NCI-H1048 (cell line): ENCODE data around the gene CFAP206.
"Not testable (repeated sequence)": the region's sequence is repeated elsewhere in the genome, so short reads cannot be mapped to it uniquely, and the experiment has no call there.

Source experiments
- DNase-seq: peaks from one replicate; lab custom pipeline; 2025; lab: John Stamatoyannopoulos, UW

The CFAP206 gene

DNA sequence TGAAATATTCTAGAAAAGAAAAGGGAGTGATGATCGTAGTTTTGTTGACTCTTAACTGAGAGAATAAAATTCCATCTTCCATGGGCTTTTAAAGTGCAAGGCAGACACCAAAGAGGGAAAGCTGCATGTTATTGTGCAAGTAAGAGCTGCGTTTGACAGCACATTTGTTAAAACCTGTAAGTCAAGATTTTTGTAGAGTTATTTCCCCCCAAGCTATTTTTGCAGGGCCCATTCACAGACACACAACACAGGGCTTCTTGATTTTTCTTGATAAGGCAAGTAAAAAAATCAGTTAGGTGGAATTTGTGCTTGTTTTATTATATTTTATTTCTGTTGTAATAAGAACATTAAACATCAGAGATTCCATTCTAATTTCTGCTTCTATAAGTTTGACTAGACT is 13.8 kb downstream of the CFAP206 start:
- DNase-seq = peak; percentile 25

GRCh38 chr6:87426789-87427188 is 19.0 kb downstream of the CFAP206 start:
- no peak for DNase-seq

DNA sequence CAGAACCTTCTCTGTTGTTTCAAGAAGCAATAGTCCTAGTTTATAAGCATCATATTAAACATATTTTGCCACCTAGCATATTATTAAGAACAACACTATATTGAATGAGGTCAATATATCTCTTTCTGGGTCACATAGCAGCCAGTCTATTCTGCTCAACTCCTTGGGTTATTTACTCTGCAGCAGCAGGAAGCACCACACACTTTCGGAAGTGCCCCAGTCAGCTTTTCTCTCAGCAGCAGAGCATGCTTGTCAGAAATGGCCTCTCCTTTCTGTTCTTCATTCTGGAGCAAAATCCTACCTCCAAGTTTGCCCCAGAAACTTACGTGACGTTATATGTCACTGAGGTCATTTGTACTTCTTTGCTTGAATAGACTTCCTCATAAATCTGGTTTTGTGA is 22.7 kb downstream of the CFAP206 start:
- no peak for DNase-seq

DNA sequence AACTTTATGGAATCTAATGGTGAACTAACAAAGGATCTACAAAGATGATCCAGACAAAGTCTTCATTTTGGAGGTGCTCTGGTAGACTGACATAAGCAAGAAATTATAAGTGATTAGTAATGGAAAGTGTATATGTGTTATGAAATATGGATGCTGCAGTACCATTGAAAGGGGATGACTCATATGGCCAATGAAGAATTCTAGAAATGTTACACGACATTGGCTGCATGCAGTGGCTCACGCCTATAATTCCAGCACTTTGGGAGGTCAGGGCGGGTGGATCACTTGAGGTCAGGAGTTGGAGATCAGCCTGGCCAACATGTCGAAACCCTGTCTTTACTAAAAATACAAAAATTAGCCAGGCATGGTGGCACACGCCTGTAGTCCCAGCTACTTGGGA is 23.5 kb downstream of the CFAP206 start:
- DNase-seq = no peak

GRCh38 chr6:87436435-87436834 is 28.7 kb downstream of the CFAP206 start:
- peak; percentile 26 for DNase-seq

- DNase-seq = no peak
Measured at GRCh38 chr6:87441711-87442110, 33.9 kb downstream of the CFAP206 start.

DNA sequence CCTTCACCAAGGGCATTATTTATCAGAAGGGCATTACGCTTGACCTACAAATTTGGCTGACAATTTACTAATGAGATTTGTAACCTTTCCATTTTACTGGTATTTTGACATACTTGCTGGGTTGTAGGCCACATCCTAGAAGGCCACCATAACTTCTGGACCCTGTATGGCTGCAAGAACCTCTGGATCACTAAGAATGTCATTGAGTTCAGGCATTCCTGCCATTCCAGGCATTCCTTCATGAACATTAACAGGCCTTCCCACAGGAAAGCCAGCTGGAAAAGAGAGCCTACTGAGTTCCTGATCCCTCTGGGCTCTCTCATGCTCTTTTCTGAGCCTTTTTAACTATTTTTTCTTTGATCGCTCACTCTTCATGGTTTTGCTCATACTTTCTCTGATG is 36.6 kb downstream of the CFAP206 start:
- no peak for DNase-seq

DNA sequence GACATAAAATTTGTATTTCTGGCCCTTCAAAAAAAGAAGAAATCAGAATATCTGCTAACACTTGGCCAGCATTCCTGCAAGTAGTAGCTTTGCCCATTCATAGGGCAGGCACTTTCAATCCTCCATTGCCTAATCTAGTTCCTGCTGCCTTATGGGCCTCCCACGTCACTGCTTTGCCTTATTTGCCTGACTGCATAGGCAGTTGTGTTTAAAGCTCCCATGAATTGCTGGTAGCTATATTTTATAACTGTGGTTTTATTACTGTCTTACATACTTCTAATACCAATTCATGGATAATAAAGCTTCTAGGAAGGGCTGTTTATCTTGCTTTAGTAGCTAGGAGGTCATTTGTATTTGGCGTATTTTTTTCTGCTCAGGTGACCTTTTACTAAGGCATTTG is 57.3 kb downstream of the CFAP206 start:
- DNase-seq = no peak

DNA sequence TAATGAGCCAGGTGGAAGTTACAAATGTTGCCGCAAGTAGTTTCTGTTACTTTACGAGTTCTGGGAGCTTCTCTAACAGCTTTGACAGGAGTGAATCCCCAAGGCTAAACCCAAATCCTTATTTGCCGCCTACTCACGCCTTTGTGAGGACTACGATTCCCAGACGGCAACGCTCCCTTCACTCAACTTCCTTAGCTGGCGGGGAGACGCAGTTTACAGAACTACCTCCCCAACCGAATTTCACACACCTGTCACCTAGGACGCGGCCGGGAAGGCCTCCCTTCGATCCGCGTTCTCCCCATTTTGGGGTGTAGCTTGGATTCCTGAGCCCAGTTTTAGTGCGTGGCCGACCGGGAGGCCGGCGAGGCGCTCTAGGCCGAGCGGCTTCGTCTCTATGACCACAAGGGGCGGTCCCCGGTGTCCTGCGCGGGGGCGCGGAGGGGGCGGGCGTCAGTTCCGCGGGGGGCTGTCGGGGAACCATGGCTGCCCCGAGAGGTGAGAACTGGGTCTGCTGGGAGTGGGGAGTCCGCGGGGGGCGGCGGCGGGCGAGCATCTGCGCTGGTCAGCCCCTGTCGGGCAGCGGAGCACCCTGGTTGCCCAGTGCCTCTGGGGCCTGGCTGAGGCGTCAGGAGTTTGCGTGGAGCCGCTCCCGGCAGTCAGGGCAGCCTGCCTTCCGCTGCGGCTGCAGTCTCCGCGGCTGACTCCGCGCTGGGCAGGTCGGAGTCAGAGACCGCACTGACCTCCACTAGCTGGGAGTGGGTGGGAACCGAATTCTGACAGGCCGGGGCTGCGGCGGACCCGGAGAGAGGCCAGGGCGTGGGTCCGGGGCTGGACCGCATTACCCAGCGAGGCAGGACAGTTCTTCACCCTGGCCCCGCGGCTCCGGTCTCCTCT is 65.0 kb downstream of the CFAP206 start, which contains the start of gene SLC35A1:
TSS of gene SLC35A1 (plus strand) at position 450 of the 894 bp plus-strand sequence. CDS start at position 480, 30 bp downstream.
- DNase-seq = peak; percentile 32

- DNase-seq = no peak
Measured at GRCh38 chr6:87473419-87473903, 65.7 kb downstream of the CFAP206 start.

DNA sequence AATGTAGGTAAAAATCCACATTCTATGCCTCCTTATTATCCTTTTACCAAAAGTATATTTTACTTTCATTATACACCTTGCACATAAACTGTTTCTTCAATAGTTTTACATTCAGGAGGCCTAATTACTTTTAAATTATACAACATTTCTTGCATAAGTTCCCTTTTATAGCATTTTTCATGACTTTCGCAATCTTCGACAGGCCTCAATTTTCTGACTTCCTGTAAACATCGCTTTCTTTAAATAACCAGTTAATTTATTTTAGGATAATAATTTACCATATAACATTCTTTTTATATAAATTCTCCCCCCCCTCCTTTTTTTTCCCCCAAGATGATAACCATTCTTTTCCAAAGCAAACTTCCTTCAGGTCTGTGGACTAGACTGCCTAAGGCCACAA is 74.2 kb downstream of the CFAP206 start:
- DNase-seq = no peak

DNA sequence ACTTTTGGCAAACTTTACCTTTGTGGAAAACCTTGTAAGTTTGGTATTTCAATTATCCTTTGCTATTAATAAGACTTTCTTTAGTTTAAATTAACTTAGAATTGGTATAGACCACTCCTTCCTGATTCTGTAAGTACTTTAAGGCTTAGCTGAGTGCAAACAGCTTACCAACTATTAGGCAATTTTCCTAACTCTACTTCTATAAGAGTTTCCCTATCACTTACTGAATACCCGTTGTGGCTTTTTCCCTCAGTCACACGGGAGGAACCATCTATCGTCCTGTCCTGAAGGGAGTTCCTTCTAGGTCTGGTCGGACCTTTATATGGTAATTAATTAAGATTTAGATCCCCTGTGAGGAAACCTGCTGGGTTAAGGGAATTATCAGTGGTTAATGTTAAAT is 74.6 kb downstream of the CFAP206 start:
- no peak for DNase-seq

GRCh38 chr6:87483929-87484328 is 76.2 kb downstream of the CFAP206 start:
- no peak for DNase-seq

- no peak for DNase-seq
Measured at GRCh38 chr6:87484491-87484890, 76.7 kb downstream of the CFAP206 start.

DNA sequence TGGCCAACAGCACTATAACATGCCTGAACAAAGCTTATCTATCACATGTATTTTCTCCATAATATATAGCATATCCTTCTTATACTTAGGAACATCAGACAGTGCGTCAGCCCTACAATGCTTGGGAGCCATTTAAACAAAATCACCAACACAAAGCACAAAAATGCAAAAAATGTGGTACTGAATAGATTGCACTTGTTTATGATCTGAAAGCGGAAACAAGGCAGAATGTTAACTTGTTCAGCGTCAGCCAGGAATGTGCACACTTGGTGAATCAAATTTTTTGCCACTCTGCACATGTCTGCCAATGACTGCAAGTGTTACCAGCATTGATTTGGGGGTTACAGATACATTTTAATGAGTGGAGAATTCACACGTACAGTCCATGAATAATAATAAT is 79.8 kb downstream of the CFAP206 start:
- no peak for DNase-seq

DNA sequence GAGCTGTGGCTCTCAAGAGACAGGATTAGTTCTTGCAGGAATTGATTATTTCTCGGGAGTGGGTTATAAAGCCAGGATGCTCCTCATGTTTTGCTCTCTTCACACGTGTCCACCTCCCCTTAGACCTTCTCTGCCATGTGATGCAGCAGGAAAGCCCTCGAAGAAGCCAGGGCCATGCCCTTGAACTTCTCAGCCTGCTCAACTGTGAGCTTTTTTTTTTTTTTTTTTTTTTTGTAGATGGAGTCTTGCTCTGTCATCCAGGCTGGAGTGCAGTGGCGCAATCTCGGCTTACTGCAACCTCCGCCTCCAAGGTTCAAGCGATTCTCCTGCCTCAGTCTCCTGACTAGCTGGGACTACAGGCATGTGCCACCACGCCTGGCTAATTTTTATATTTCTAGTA is 81.6 kb downstream of the CFAP206 start:
- not testable (repeated sequence) for DNase-seq

DNA sequence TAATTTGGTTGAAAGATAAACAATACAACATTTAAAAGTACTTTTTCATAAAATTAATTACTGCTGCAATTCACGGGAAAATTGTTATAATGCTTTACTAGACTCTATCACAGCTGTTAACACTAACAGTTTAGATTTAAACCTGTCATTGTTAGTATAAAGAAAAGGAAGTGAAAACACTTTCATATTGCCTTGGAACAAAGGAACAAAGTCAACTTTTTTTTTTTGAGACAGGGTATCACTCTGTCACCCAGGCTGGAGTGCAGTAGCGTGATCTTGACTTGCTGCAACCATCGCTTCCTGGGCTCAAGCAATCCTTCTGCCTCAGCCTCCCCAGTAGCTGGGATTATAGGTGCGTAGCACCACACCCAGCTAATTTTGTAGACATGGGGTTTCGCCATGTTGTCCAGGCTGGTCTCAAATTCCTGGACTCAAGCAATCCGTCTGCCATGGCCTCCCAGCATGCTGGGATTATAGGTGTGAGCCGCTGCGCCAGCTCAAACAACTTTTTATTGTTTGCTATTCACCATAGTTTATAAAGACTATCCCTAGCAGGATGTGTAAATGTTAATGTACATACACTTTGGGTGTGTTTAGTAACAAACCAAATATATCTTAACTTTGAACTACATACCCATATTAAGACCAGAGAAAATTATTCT is 87.1 kb downstream of the CFAP206 start:
- no peak for DNase-seq

GRCh38 chr6:87498048-87498447 is 90.3 kb downstream of the CFAP206 start:
- DNase-seq = no peak

GRCh38 chr6:87501809-87502572 is 94.2 kb downstream of the CFAP206 start:
- no peak for DNase-seq

GRCh38 chr6:87504441-87504840 is 96.7 kb downstream of the CFAP206 start:
- no peak for DNase-seq
